HG03432 (cell line): ENCODE measurements around the gene LIPC.

Experiments used
- ATAC-seq: cut with Tn5 transposase; IDR thresholded peaks from one replicate; pipeline ENCODE4 v1.9.1; 2021; ENCODE audit warnings: mild to moderate bottlenecking, moderate library complexity; ENCODE audit not compliant: unreplicated experiment

The LIPC gene

GRCh38 chr15:58433597-58434333, 2.0 kb downstream of the LIPC start:
- no peak for ATAC-seq

GRCh38 chr15:58434334-58434875, 2.6 kb downstream of the LIPC start:
- no peak for ATAC-seq

GRCh38 chr15:58436552-58436951, 4.8 kb downstream of the LIPC start:
- ATAC-seq = no peak

- no peak for ATAC-seq
These were observed 5.8 kb downstream of the LIPC start for GRCh38 chr15:58437531-58438105.

DNA sequence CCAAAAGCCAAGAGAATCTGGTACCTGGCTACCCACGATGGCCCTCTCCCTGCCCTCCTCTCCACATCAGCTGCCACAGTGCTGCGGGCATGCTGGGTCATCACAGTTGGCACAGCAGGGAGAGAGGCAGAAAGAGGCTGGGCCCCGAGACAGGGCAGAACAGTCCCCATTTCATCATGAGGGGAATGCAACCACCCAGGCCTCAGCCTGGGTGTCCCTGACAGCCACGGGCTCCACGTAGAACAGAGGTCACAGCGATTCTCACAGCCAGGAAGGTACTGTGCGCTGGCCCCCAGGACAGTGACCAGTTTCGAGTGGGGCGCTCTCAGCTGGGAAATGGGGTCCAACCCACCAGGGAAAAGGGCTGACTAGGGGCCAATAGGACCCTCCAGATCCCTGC, 6.3 kb downstream of the LIPC start:
- ATAC-seq = no peak

- ATAC-seq = no peak
These were observed 7.2 kb downstream of the LIPC start for GRCh38 chr15:58438956-58439355.

DNA sequence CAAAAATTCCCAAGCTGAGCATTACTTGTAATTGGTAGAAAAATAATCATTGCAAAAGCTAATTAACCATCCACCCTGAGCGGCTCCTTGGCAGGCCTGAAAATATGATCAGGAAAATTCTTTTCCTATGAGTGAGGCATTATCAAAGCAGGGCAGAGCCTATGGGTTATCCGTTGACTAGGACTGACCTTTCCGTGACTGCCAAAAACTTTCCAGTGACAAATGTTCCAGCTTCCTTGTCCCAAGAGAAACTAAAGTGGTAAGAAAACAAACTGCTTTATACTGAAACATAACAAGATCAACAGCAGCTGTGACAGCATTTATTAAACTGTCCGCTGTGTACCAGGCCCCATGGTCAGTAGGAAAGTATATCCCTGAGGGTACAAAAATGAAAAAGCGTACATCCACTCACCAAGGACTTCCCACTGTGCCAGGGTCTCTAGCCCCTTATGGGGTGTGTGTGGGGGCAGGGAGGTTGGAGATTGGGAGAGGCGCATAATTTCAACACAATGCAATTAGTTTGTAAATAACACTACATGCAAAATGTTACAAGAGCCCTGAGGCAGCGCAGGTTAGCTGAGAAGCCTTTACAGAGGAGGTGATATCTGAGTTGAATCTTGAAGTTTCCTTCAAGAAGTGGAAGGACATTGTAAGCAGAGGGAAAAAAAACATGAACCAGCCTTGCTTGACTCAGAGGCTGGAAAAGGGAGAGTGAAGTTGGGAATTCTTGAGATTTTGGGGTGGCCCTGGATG, 8.5 kb downstream of the LIPC start:
- ATAC-seq = no peak

GRCh38 chr15:58440922-58441321, 9.1 kb downstream of the LIPC start:
- no peak for ATAC-seq

DNA sequence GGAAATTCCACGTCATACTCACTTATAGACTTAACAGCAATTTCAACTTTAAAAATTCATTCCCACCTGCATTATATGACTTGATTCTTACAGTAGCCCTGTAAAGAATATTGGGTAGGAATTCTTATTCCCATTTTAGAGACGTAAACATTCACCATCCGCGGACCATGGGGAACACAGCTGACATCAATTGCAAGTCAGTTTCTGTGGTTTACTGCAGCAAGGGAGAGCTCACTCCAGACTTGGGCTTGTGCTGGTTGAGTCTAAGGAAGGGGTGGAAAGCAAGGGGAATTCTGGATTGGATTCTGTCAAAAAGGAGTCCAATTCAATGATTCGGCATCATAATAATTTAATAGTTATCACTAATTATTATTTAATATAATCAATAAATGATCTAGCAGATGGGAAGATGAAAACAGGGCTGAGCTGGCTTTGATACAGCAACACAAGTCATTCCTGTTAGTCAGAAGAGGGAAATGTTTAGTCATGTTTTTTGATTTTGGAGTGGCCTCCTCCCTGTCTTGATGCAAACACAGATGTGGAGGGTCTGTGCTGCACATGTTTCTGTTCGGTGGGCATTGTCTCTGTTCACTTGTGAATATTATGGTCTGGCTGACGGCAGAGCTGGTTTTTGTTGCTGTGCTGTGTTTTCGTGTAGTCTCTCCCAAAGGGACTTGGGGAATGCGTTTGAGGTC, 9.7 kb downstream of the LIPC start:
- no peak for ATAC-seq

- ATAC-seq = no peak
These were observed 10.3 kb downstream of the LIPC start for GRCh38 chr15:58442122-58442521.

DNA sequence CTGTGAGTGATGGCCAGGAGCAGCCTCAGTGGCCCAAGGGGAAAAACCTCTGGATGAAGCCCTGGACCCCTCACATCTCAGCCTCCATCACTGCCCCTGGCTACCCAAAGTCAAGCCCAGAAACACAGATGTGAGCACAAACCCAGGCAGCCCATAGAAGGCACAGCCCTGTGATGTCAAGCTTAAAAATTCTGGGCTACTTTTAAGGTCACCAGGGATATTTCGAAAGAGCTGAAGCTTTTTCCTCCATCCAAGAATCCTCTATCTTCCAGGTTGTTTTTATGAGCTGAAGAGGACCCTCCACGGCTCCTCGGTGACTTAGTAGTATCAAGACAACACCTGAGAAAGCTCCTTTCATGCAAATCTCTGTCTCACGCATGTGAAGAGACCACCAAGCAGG, 11.5 kb downstream of the LIPC start:
- no peak for ATAC-seq

GRCh38 chr15:58444056-58444455, 12.3 kb downstream of the LIPC start:
- ATAC-seq = no peak

- no peak for ATAC-seq
These were observed 13.0 kb downstream of the LIPC start for GRCh38 chr15:58444658-58445332.

DNA sequence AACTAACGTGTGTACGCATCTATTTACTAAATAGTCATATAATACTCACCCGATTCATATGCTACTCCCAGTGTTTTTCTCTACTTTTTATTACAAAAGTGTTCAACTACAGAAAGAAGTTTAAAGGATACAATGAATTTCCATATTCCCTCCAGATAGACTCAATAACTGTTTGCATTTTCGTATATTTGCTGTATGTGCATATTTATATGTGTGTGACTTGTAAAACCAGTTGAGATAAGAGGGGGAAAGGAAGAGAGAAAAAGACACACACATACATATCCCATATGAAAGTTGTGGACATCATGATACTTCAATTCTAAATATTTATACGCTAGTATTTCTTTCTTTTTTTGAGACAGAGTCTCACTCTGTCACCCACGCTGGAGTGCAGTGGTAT, 14.1 kb downstream of the LIPC start:
- ATAC-seq = no peak

- ATAC-seq = no peak
These were observed 14.7 kb downstream of the LIPC start for GRCh38 chr15:58446521-58446920.

- ATAC-seq = no peak
These were observed 15.7 kb downstream of the LIPC start for GRCh38 chr15:58447271-58448010.

GRCh38 chr15:58448331-58448730, 16.5 kb downstream of the LIPC start:
- no peak for ATAC-seq

- ATAC-seq = no peak
These were observed 17.1 kb downstream of the LIPC start for GRCh38 chr15:58448906-58449305.

DNA sequence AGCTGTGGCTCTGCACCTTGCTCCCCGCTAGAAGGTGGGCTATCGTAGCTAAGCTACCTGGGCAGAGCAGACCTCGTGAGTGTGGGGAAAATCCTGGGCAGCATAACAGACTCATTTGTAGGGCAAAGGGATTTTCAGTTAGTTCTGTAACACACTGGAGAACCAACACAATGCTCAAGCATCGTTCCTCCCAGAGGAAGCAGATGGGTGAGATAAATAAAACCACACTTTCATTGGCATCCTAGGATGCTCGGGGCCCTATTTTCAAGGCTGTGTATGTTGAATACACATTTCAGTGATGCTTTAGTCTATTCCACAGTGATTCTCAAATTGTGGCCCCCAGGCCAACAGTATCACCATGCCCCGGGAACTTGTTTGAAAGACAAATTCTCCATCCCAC, 20.0 kb downstream of the LIPC start:
- ATAC-seq = no peak

DNA sequence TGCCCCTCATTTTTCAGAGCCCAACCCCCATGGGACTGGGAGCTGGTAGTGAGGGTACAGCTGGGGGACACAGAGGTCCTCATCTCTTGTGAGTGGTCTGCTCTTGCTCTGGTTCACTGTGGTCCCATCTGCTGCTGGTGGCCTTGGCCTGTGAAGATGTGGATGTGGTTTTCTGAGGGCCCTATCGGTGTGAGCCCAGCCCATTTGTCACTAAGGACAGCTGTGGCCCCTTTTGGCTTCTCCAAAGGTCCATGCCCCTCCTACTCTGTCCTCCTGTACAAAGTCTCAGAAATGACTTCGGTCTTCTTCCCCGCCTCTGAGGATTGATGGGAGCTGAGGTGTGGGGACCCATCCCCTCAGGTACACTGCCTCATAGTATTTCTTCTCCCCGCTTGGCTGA, 21.0 kb downstream of the LIPC start:
- no peak for ATAC-seq
